ENCODE results near the gene GSK3A. TPM values are rescaled to one million over a fixed set of nuclear protein-coding genes. Genes with fewer than 3 reads are reported as not detected.

The GSK3A gene
- total and polyA plus RNA-seq, 9 of the 15 experiments (the other 6 are each of a cell fraction or from before 2014, with no cell fraction given) = 0.62 to 90.7 (median 33.3) TPM

- peak; percentile 95 for TF ChIP-seq ZNF395 (CRISPR knock-in tag; IDR thresholded peaks at IDR 0.05)
- no peak for TF ChIP-seq ZNF764 (CRISPR knock-in tag; IDR thresholded peaks at IDR 0.05; ENCODE audit: low read depth)
- TF ChIP-seq CHCHD3 (CRISPR knock-in tag; IDR thresholded peaks at IDR 0.05) = peak; percentile 70; the same call in 1 of the 2 replicates
- peak; percentile 39; the same call in 1 of the 2 replicates for TF ChIP-seq CUX1 (CRISPR knock-in tag; IDR thresholded peaks at IDR 0.05)
- peak; percentile 8; the same call in 1 of the 2 replicates for TF ChIP-seq NFE2 (IDR thresholded peaks at IDR 0.05; ENCODE audit: low read depth)
- 0 out of 2 replicates have a peak, but pooled peaks have one; percentile 51 for TF ChIP-seq LCOR (CRISPR knock-in tag; IDR thresholded peaks at IDR 0.05)
- no peak for TF ChIP-seq HNRNPL (IDR thresholded peaks at IDR 0.05; ENCODE audit: low read depth, low read length)
- peak; percentile 87 for TF ChIP-seq MYC (IDR thresholded peaks at IDR 0.05; ENCODE audit: low read depth, low read length)
- TF ChIP-seq MYC (CRISPR knock-in tag; IDR thresholded peaks at IDR 0.05; ENCODE audit: borderline replicate concordance, low read depth) = 0 out of 2 replicates have a peak, but pooled peaks have one; percentile 39
- TF ChIP-seq FOXJ2 (tag; IDR thresholded peaks at IDR 0.05) = peak; percentile 94
- TF ChIP-seq NKRF (IDR thresholded peaks at IDR 0.05; ENCODE audit: borderline replicate concordance) = no peak
- peak; percentile 54; the same call in 1 of the 2 replicates for TF ChIP-seq PHF8 (IDR thresholded peaks at IDR 0.05; ENCODE audit: borderline replicate concordance, low read length)
- TF ChIP-seq NR4A1 (CRISPR knock-in tag; IDR thresholded peaks at IDR 0.05) = no peak
- 0 out of 2 replicates have a peak, but pooled peaks have one; percentile 47 for TF ChIP-seq NR4A1 (tag; IDR thresholded peaks at IDR 0.05)
- TF ChIP-seq STAT5A (IDR thresholded peaks at IDR 0.05; ENCODE audit: borderline replicate concordance, low read length) = no peak; the same call in 1 of the 2 replicates
These were observed 25.8 kb upstream of the GSK3A start (continued) for GRCh38 chr19:42268142-42268703.
